Liver (tissue), 3 donors: ENCODE data around the gene EMP1.

ENCODE experiments used
- FOXA1 ChIP-seq: IDR thresholded peaks from 2 replicates; pipeline ENCODE4 v1.6.1; 2016; ENCODE audit warnings: antibody characterized with exemption
- JUND ChIP-seq, 2 donors: IDR thresholded peaks; 2 replicates each; pipeline ENCODE4 v1.6.1; 2016; ENCODE audit warnings: antibody characterized with exemption in 2 of 2
- TAF1 ChIP-seq: conservative IDR thresholded peaks from 2 replicates; pipeline ENCODE4 v1.6.1; 2016; ENCODE audit warnings: antibody characterized with exemption, mild to moderate bottlenecking
- TF ChIP-seq, protein P1 (sequence below): fragments of 150-350 bp; IDR thresholded peaks from 2 replicates; pipeline ENCODE4 v1.5.1; 2017; ENCODE audit warnings: improper control_type of control experiment, low read depth, low read length; ENCODE audit not compliant: missing input control
- donor health status: healthy.
- donor health status: healthy.

- TF ChIP-seq JUND (IDR thresholded peaks at IDR 0.05), result no peak
- TF ChIP-seq, protein P1, sequence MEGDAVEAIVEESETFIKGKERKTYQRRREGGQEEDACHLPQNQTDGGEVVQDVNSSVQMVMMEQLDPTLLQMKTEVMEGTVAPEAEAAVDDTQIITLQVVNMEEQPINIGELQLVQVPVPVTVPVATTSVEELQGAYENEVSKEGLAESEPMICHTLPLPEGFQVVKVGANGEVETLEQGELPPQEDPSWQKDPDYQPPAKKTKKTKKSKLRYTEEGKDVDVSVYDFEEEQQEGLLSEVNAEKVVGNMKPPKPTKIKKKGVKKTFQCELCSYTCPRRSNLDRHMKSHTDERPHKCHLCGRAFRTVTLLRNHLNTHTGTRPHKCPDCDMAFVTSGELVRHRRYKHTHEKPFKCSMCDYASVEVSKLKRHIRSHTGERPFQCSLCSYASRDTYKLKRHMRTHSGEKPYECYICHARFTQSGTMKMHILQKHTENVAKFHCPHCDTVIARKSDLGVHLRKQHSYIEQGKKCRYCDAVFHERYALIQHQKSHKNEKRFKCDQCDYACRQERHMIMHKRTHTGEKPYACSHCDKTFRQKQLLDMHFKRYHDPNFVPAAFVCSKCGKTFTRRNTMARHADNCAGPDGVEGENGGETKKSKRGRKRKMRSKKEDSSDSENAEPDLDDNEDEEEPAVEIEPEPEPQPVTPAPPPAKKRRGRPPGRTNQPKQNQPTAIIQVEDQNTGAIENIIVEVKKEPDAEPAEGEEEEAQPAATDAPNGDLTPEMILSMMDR, result no peak
- TF ChIP-seq FOXA1, result no peak
- no peak for TF ChIP-seq TAF1
Measured at GRCh38 chr12:13183620-13184019, 12.9 kb upstream of the EMP1 start.
